ENCODE measurements around the gene RTL9. TPM values are rescaled to one million over a fixed set of nuclear protein-coding genes. Genes with fewer than 3 reads are reported as not detected.
A peak's percentile ranks its signal among the peaks of the same experiment; 100 is the strongest.

Gene RTL9
- total RNA-seq, result not detected

DNA sequence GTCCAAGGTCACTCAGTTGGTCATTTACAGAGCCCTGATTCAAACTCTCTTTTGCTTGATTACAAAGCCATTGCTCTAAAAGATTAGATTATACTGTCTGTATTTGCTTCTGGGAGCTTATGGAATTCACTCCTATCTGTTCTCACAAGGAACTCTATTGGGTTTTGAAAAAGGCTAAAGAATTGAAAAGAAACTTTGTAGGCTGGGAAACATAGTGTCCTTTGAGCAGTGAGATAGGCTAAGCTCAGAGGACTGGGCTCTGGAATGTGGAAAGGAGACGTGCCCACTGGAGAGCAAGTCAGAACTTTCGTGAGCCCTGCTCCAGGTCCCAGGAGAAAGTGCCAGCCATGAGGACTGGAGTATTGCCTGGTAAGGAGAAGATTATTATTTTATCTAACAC, at the start of gene RTL9:
Gene RTL9 (plus strand): TSS at position 301 of the 400 bp plus-strand sequence. CDS start 91,770 bp downstream, outside the sequence.
- Mint-ChIP-seq H3K4me1 (ENCODE audit: low read depth) (no peaks in the 10 kb centered on the region), H3K4me3 (no peak within 1 kb of the TSS), H3K9me3 (peaks cover 1% of the 10 kb centered on the region), H3K27ac (no peak within 1 kb of the TSS), H3K27me3 (ENCODE audit: low read depth) (no peaks in the 10 kb centered on the region), H3K36me3 (ENCODE audit: low read depth) (no peaks in the 10 kb centered on the region)
- DNase-seq, result no peak
- intact Hi-C loops (cut with micrococcal nuclease), result no loop called here
- CTCF ChIA-PET, result no interaction called here

DNA sequence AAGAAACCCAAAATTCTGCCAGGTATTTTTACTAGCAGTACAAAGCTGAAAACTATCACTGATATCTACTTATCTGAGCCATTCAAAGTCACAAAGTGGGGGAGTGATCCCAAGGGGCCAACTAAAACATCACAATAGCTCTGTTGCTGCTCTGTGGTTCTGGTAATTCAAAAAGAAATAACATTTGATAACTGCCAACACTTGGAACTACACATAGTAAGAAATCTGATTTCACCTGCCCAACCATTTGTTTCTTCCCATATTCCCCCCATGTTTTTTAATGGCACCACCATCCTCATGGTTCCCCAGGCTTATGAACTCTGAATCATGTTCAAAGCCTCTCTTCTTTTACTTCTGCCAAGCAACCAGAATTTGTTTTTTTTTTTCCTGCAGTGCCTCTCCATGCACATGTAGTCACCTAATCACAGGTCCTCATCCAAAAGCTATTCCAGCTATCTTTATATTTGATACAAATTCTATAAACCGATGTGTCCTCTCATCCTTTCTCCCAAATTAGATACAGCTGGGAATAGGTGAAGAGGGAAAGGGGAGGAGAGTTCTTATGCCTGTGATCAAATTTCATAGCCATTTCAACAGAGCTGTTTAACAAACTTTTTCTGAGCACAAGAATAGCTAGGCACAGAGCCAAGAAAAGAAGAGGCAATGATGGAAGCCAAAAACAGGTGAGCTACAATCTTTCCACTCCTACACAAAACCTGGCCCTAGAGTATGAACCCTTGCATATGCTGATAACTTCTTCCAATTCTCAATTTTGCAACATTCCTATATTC, 48.5 kb upstream of the RTL9 start:
- Mint-ChIP-seq H3K27ac (no peak overlapping the region), H3K4me3 (no peak overlapping the region), H3K27me3 (ENCODE audit: low read depth) (no peaks in the 10 kb centered on the region), H3K36me3 (ENCODE audit: low read depth) (no peaks in the 10 kb centered on the region), H3K4me1 (ENCODE audit: low read depth) (peaks cover 57% of the 10 kb centered on the region), H3K9me3 (no peaks in the 10 kb centered on the region)
- DNase-seq, result no peak
- CTCF ChIA-PET, result no interaction called here
- intact Hi-C loops (cut with micrococcal nuclease), result loop anchor here (2.0 to 10.0 kb wide), 2 partner anchors 41 to 465 kb away; no protein-coding TSS in a partner anchor

DNA sequence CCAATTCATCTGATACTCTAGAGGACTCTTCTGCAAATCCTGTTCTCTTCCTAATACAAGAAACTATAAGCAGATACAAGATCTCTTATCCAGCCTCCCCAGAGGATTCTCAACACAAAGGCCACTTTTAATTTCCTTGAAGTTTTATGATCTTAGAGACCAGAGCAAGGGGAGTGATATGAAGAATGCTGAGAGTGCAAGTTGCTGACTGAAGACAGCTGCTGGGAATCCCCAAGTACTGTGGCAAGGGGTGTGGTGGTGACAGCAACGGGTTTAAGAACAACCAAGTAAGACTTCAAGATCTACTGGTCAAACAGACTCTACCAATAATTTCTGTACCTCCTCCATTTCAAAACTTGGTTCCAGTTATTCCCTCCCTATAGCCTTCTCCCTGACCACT, 47.8 kb upstream of the RTL9 start:
- CTCF ChIA-PET, result no interaction called here
- peak; percentile 55 for DNase-seq
- intact Hi-C loops (cut with micrococcal nuclease), result loop anchor here (1.0 to 10.0 kb wide), 3 partner anchors 42 to 466 kb away; no protein-coding TSS in a partner anchor
- no peaks in the 10 kb centered on the region for H3K9me3 Mint-ChIP-seq
- H3K4me1 Mint-ChIP-seq (ENCODE audit: low read depth), result peaks cover 60% of the 10 kb centered on the region
- no peaks in the 10 kb centered on the region for H3K36me3 Mint-ChIP-seq (ENCODE audit: low read depth)
- H3K27ac Mint-ChIP-seq, result no peak overlapping the region
- no peak overlapping the region for H3K4me3 Mint-ChIP-seq
- H3K27me3 Mint-ChIP-seq (ENCODE audit: low read depth), result no peaks in the 10 kb centered on the region

GRCh38 chrX:110311437-110312230, 47.0 kb upstream of the RTL9 start:
- Mint-ChIP-seq H3K4me1 (ENCODE audit: low read depth) (peaks cover 60% of the 10 kb centered on the region), H3K36me3 (ENCODE audit: low read depth) (no peaks in the 10 kb centered on the region), H3K27me3 (ENCODE audit: low read depth) (no peaks in the 10 kb centered on the region), H3K4me3 (no peak overlapping the region), H3K9me3 (no peaks in the 10 kb centered on the region), H3K27ac (no peak overlapping the region)
- DNase-seq, result no peak
- intact Hi-C loops (cut with micrococcal nuclease), result loop anchor here (1.0 to 10.0 kb wide), 3 partner anchors 43 to 467 kb away; no protein-coding TSS in a partner anchor
- CTCF ChIA-PET, result interaction anchor here (0.6 kb wide), 1 partner anchor 16 kb away, joined by 3 read pairs; no protein-coding TSS in a partner anchor

- intact Hi-C loops (cut with micrococcal nuclease), result loop anchor here (5.0 to 10.0 kb wide), 3 partner anchors 128 to 471 kb away; partner anchors contain the start of gene TMEM164
- Mint-ChIP-seq H3K27me3 (ENCODE audit: low read depth) (no peaks in the 10 kb centered on the region), H3K9me3 (no peaks in the 10 kb centered on the region), H3K36me3 (ENCODE audit: low read depth) (peaks cover 1% of the 10 kb centered on the region), H3K4me3 (no peak overlapping the region), H3K4me1 (ENCODE audit: low read depth) (peaks cover 43% of the 10 kb centered on the region), H3K27ac (no peak overlapping the region)
- CTCF ChIA-PET, result interaction anchor here (1.0 kb wide), 1 partner anchor 156 kb away, joined by 3 read pairs; no protein-coding TSS in a partner anchor
- no peak for DNase-seq
These were observed 43.1 kb upstream of the RTL9 start for GRCh38 chrX:110315551-110315950.

DNA sequence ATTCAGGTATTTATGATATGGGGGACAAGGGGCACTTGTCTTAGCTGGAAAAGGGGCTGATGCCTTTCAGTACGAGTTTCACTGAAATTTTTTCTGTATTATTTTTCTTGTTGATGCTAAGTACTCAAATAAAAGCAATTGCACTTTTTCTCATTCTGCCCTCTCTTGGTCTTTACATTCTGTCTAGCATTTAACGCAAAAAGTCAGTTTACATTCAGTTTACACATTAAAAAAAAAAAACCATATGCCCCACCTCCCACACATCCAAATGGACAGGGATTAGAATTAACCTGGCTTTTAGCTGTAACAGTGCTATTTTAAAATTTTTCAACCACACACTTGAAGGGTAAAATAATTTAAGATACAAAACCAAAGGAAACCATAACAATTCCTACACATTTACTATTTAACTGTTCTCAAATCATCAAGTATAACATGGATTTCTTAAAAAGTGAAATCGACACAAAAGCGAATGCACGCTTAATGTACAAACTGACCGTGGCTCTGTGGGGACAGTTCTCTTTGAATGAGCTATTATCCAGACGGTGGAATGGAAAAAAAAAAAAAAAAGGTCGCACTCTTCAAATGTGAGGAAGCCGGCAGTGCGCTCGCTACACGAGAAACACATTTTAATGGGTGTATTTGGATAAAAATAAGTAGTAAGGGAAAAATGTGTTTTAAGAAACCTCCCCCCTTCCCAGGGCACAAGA, 42.1 kb upstream of the RTL9 start:
- no peaks in the 10 kb centered on the region for H3K27me3 Mint-ChIP-seq (ENCODE audit: low read depth)
- H3K4me3 Mint-ChIP-seq, result peak overlapping the region; percentile 91
- H3K9me3 Mint-ChIP-seq, result no peaks in the 10 kb centered on the region
- peak overlapping the region; percentile 80 for H3K27ac Mint-ChIP-seq
- CTCF ChIA-PET, result interaction anchor here (0.7 kb wide), 2 partner anchors 156 to 603 kb away, joined by 3 to 5 read pairs; no protein-coding TSS in a partner anchor
- H3K36me3 Mint-ChIP-seq (ENCODE audit: low read depth), result peaks cover 1% of the 10 kb centered on the region
- intact Hi-C loops (cut with micrococcal nuclease), result loop anchor here (2.0 to 10.0 kb wide), 4 partner anchors 92 to 472 kb away; partner anchors contain the start of gene TMEM164
- H3K4me1 Mint-ChIP-seq (ENCODE audit: low read depth), result peaks cover 33% of the 10 kb centered on the region
- no peak for DNase-seq

DNA sequence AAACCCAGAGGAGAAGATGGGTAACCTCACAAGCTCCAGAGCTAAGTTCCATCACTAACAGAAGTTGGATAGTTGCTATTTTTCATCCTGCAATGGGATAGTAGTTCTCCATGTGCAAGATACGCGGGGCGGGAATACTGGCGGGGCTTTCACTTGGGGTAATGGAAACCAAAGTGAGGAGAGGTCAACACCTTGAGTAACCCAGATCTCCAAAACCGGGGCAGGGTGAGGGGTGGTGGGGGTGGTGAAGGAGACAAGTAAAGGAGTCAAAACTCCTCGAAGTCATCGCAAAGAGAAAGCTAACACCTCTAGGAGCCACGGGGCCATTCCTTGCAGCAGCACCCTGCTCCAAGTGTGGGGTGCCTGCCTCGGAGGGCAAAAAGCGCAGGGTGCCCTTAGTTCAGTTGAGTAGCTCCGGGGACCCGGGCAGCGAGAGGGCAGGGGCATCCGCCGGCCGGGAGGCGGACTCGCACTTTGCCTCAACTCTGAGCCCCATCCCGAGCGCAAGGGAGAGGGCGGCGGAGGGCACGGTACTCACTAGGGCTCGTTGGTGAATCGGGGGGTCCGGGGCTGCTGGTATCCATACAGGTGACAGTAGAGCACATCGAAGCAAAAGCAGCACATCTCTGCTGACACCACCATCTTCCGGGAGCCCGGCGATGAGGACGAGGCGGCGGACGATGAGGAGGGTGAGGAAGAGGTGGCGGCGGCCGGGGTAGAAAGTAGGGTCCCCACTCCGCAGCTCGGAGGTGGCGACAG, 41.4 kb upstream of the RTL9 start:
- H3K36me3 Mint-ChIP-seq (ENCODE audit: low read depth), result peaks cover 1% of the 10 kb centered on the region
- peak overlapping the region; percentile 91 for H3K4me3 Mint-ChIP-seq
- H3K27me3 Mint-ChIP-seq (ENCODE audit: low read depth), result no peaks in the 10 kb centered on the region
- DNase-seq, result peak; percentile 32
- peak overlapping the region; percentile 80 for H3K27ac Mint-ChIP-seq
- no peaks in the 10 kb centered on the region for H3K9me3 Mint-ChIP-seq
- CTCF ChIA-PET, result interaction anchor here (0.7 kb wide), 2 partner anchors 156 to 602 kb away, joined by 3 to 5 read pairs; no protein-coding TSS in a partner anchor
- peaks cover 26% of the 10 kb centered on the region for H3K4me1 Mint-ChIP-seq (ENCODE audit: low read depth)
- intact Hi-C loops (cut with micrococcal nuclease), result loop anchor here (2.0 to 10.0 kb wide), 4 partner anchors 92 to 472 kb away; partner anchors contain the start of gene TMEM164

GRCh38 chrX:110317820-110318663, 40.6 kb upstream of the RTL9 start, which contains the start of gene AMMECR1:
Gene AMMECR1, minus strand, starts transcription at chrX:110318085. Its CDS starts 14 bp downstream, at chrX:110318071.
- DNase-seq, result peak; percentile 79

GRCh38 chrX:110318664-110318968, 40.0 kb upstream of the RTL9 start:
- intact Hi-C loops (cut with micrococcal nuclease), result loop anchor here (1.0 to 10.0 kb wide), 7 partner anchors 88 to 782 kb away; partner anchors contain the start of genes ACSL4, NXT2 and TMEM164
- Mint-ChIP-seq H3K4me3 (peak overlapping the region; percentile 91), H3K9me3 (no peaks in the 10 kb centered on the region), H3K27ac (peak overlapping the region; percentile 94), H3K36me3 (ENCODE audit: low read depth) (peaks cover 1% of the 10 kb centered on the region), H3K27me3 (ENCODE audit: low read depth) (no peaks in the 10 kb centered on the region), H3K4me1 (ENCODE audit: low read depth) (peaks cover 18% of the 10 kb centered on the region)
- CTCF ChIA-PET, result interaction anchor here (1.5 kb wide), 1 partner anchor 158 kb away, joined by 4 read pairs; no protein-coding TSS in a partner anchor
- no peak for DNase-seq

More at GRCh38 chrX:110317820-110318663, 40.6 kb upstream of the RTL9 start, which contains the start of gene AMMECR1:
- peaks cover 21% of the 10 kb centered on the region for H3K4me1 Mint-ChIP-seq (ENCODE audit: low read depth)
- peaks cover 1% of the 10 kb centered on the region for H3K36me3 Mint-ChIP-seq (ENCODE audit: low read depth)
- intact Hi-C loops (cut with micrococcal nuclease), result loop anchor here (1.0 to 10.0 kb wide), 8 partner anchors 88 to 781 kb away; partner anchors contain the start of genes ACSL4, NXT2 and TMEM164
- H3K4me3 Mint-ChIP-seq, result peak within 1 kb of the TSS; percentile 91
- H3K27ac Mint-ChIP-seq, result peak within 1 kb of the TSS; percentile 94
- CTCF ChIA-PET, result interaction anchor here (1.5 kb wide), 1 partner anchor 157 kb away, joined by 4 read pairs; no protein-coding TSS in a partner anchor
- H3K9me3 Mint-ChIP-seq, result no peaks in the 10 kb centered on the region
- H3K27me3 Mint-ChIP-seq (ENCODE audit: low read depth), result no peaks in the 10 kb centered on the region

DNA sequence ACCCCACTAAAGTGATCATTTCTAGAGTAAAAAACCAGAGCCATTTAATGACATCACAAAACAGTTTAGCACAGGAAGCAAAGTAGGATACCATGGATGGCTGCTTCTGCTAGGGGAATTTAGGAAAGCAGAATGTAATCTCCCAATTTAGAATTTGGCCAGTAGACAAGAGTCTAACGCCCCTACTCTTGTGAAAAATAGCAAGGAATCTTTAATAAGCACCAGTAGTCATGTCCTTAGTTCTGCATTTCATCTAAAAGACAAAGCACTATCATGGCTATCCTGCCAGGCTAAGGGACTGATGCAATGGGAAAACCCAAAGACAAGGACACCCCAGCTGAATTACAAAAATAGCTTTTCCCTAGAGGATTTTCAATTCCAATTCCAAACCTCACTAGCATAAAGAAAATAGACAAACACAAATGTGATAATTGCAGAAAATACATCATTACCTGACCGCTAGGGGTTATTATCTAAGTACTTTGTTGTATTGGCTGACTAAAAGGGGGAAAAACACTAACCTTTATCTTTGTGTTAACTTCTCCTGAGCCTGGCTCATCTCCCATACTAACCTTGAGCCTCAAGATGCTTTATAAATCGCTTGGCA, 38.2 kb upstream of the RTL9 start:
- Mint-ChIP-seq H3K4me1 (ENCODE audit: low read depth) (peaks cover 2% of the 10 kb centered on the region), H3K9me3 (no peaks in the 10 kb centered on the region), H3K27me3 (ENCODE audit: low read depth) (no peaks in the 10 kb centered on the region), H3K4me3 (no peak overlapping the region), H3K36me3 (ENCODE audit: low read depth) (peaks cover 1% of the 10 kb centered on the region), H3K27ac (no peak overlapping the region)
- intact Hi-C loops (cut with micrococcal nuclease), result no loop called here
- no peak for DNase-seq
- CTCF ChIA-PET, result no interaction called here

Measured in activated naive CD4-positive, alpha-beta T cell treated with anti-CD3 and anti-CD28 coated beads for 36 hours (primary cell).